ENCODE data around the gene MTA1.

Gene MTA1

DNA sequence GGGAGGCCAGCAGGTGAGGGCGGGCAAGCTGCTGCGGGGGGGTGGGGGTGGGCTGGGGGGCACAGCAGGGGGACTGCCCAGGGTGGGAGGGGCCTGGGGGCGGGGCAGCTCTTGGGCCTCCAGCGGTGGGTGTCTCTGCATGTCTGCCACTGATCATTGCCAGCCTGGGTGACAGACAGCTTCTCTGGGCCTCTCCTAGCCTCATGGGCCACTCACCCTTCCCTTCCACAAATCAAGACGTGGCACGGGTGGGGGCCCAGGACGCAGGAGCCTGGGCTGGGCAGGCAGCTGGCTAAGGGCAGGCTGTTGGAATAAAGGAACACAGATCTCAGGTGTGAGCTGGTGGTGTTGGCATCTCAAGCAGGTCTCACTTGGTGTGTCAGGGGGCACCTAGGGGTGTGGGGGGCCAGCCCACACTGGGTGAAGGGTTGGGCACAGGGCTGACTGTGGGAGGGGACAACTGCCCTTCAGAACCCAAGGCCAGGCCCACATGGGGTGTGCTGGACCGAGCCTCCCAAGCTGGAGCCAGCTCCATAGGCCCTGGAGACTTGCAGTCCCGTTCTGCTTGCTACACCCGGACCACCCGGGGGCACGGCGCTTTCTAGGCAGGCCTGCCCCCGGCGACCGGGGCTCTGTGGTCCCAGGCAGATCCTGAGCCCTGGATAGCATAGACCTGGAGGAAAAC, 74.4 kb downstream of the MTA1 start:
- TF ChIP-seq YY1 (IDR thresholded peaks at IDR 0.05; ENCODE audit: insufficient read depth, insufficient read length), result no peak
- no peak for TF ChIP-seq SUZ12 (IDR thresholded peaks at IDR 0.05; ENCODE audit: extremely low read depth, insufficient read depth, insufficient read length)
- no peak for TF ChIP-seq ZNF274 (IDR thresholded peaks at IDR 0.05; ENCODE audit: low read depth, low read length)
- Histone ChIP-seq H3K9ac (ENCODE audit: insufficient read length, low read depth) (no peak overlapping the region), H3K4me3 (ENCODE audit: insufficient read length, low read depth) (no peak overlapping the region), H3K4me1 (ENCODE audit: insufficient read depth, insufficient read length) (peaks cover 30% of the 10 kb centered on the region), H3K36me3 (ENCODE audit: insufficient read depth, insufficient read length, low read length) (peaks cover 59% of the 10 kb centered on the region), H3K27me3 (ENCODE audit: insufficient read depth, insufficient read length) (no peaks in the 10 kb centered on the region), H3K9me3 (ENCODE audit: insufficient read depth, low read length) (no peaks in the 10 kb centered on the region)
- no peak for DNase-seq (ENCODE audit: low read depth, low spot score)

GRCh38 chr14:105494606-105494929, 74.9 kb downstream of the MTA1 start:
- Histone ChIP-seq H3K9ac (ENCODE audit: insufficient read length, low read depth) (no peak overlapping the region), H3K27me3 (ENCODE audit: insufficient read depth, insufficient read length) (no peaks in the 10 kb centered on the region), H3K9me3 (ENCODE audit: insufficient read depth, low read length) (no peaks in the 10 kb centered on the region), H3K36me3 (ENCODE audit: insufficient read depth, insufficient read length, low read length) (peaks cover 64% of the 10 kb centered on the region), H3K4me3 (ENCODE audit: insufficient read length, low read depth) (no peak overlapping the region), H3K4me1 (ENCODE audit: insufficient read depth, insufficient read length) (peaks cover 30% of the 10 kb centered on the region)
- TF ChIP-seq ZNF274 (IDR thresholded peaks at IDR 0.05; ENCODE audit: low read depth, low read length) (no peak), SUZ12 (IDR thresholded peaks at IDR 0.05; ENCODE audit: extremely low read depth, insufficient read depth, insufficient read length) (no peak), YY1 (IDR thresholded peaks at IDR 0.05; ENCODE audit: insufficient read depth, insufficient read length) (no peak)
- no peak for DNase-seq (ENCODE audit: low read depth, low spot score)

- TF ChIP-seq ZNF274 (IDR thresholded peaks at IDR 0.05; ENCODE audit: low read depth, low read length) (no peak), SUZ12 (IDR thresholded peaks at IDR 0.05; ENCODE audit: extremely low read depth, insufficient read depth, insufficient read length) (no peak)
- H3K9ac ChIP-seq (ENCODE audit: insufficient read length, low read depth), result no peak overlapping the region
- no peaks in the 10 kb centered on the region for H3K9me3 ChIP-seq (ENCODE audit: insufficient read depth, low read length)
- H3K4me3 ChIP-seq (ENCODE audit: insufficient read length, low read depth), result no peak overlapping the region
- no peak for DNase-seq (ENCODE audit: low read depth, low spot score)
- peaks cover 34% of the 10 kb centered on the region for H3K4me1 ChIP-seq (ENCODE audit: insufficient read depth, insufficient read length)
- no peaks in the 10 kb centered on the region for H3K27me3 ChIP-seq (ENCODE audit: insufficient read depth, insufficient read length)
- peaks cover 72% of the 10 kb centered on the region for H3K36me3 ChIP-seq (ENCODE audit: insufficient read depth, insufficient read length, low read length)
Observed at GRCh38 chr14:105495101-105495989, 75.7 kb downstream of the MTA1 start.

- no peaks in the 10 kb centered on the region for H3K27me3 ChIP-seq (ENCODE audit: insufficient read depth, insufficient read length)
- peaks cover 34% of the 10 kb centered on the region for H3K4me1 ChIP-seq (ENCODE audit: insufficient read depth, insufficient read length)
- H3K36me3 ChIP-seq (ENCODE audit: insufficient read depth, insufficient read length, low read length), result peaks cover 75% of the 10 kb centered on the region
- H3K9me3 ChIP-seq (ENCODE audit: insufficient read depth, low read length), result no peaks in the 10 kb centered on the region
- no peak for DNase-seq (ENCODE audit: low read depth, low spot score)
- TF ChIP-seq YY1 (IDR thresholded peaks at IDR 0.05; ENCODE audit: insufficient read depth, insufficient read length) (no peak), ZNF274 (IDR thresholded peaks at IDR 0.05; ENCODE audit: low read depth, low read length) (no peak), SUZ12 (IDR thresholded peaks at IDR 0.05; ENCODE audit: extremely low read depth, insufficient read depth, insufficient read length) (no peak)
- no peak overlapping the region for H3K4me3 ChIP-seq (ENCODE audit: insufficient read length, low read depth)
- no peak overlapping the region for H3K9ac ChIP-seq (ENCODE audit: insufficient read length, low read depth)
Observed at GRCh38 chr14:105495990-105496830, 76.6 kb downstream of the MTA1 start.

DNA sequence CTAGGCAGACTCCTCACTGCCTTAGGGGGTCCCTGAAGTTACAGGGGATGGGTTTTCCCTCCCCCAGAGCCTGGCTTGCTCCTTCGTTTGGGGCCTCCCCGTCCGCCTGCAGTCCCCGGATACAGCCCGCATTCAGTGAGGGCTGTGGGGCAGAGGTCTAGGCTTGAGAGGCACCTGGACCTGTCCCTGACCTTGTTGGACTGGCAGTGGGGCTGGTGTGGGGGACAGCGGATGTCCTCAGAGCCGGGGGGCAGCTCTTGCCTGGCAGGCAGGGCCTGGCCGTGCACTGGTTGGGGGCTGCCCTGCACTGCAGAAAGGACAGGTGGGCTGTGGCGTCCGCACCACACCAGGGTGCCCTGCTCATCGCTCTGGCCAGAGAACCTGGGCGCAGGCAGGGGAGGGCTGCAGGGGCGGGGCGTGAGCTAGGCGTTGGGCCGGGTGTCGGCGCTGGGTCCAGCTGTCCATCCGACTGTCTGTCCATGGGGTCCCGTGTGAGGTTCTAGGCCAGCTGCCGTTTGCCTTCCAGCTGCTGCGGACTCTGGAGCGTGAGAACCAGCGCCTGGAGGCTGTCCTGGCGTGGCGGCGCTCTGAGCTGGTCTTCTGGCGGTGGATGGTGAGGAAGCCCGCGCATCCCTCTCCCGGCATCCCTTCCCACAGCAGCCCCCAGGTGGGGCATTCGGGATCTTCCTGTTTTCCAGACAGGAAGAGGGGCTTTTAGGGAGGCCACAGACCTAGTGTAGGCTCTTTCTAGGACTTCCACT, 77.4 kb downstream of the MTA1 start:
- H3K36me3 ChIP-seq (ENCODE audit: insufficient read depth, insufficient read length, low read length), result peaks cover 71% of the 10 kb centered on the region
- no peak for TF ChIP-seq YY1 (IDR thresholded peaks at IDR 0.05; ENCODE audit: insufficient read depth, insufficient read length)
- TF ChIP-seq SUZ12 (IDR thresholded peaks at IDR 0.05; ENCODE audit: extremely low read depth, insufficient read depth, insufficient read length), result no peak
- no peak for TF ChIP-seq ZNF274 (IDR thresholded peaks at IDR 0.05; ENCODE audit: low read depth, low read length)
- H3K27me3 ChIP-seq (ENCODE audit: insufficient read depth, insufficient read length), result no peaks in the 10 kb centered on the region
- no peaks in the 10 kb centered on the region for H3K9me3 ChIP-seq (ENCODE audit: insufficient read depth, low read length)
- no peak overlapping the region for H3K9ac ChIP-seq (ENCODE audit: insufficient read length, low read depth)
- DNase-seq (ENCODE audit: low read depth, low spot score), result no peak
- H3K4me3 ChIP-seq (ENCODE audit: insufficient read length, low read depth), result no peak overlapping the region
- peaks cover 31% of the 10 kb centered on the region for H3K4me1 ChIP-seq (ENCODE audit: insufficient read depth, insufficient read length)

DNA sequence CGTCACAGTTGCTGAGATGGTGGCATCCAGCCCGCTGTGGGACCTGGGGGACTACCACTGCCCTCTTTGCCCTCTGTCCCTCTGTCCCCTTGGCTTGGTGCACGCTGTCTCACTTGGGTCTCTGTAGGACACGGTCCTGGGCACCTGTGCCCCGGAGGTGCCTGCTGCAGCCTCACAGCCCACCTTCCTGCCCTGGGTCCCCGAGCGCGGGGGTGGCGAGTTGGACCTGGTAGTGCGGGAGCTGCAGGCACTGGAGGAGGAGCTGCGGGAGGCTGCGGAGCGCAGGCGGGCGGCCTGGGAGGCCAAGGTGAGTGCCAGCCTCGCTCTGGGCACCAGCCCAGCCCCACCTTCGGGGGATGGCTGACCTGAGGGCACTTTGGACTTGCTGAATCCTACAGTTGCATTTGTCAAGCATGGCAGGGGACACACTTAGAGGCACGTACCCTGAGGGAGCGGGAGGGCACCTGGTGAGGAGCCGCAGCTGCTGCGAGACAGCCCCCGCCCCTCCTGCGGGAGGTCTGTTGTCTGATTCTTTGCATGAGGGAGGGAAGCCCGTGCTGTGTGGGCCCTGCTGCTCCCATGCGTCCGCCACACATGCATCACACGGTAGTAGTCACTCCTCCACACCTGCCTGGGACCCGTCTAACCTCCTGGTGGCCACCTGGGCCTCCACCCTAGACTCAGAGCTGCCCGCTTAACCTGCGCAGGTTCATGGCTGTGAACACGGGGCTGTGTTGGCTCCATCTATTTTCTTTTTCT, 78.2 kb downstream of the MTA1 start:
- Histone ChIP-seq H3K27me3 (ENCODE audit: insufficient read depth, insufficient read length) (no peaks in the 10 kb centered on the region), H3K9ac (ENCODE audit: insufficient read length, low read depth) (no peak overlapping the region), H3K4me3 (ENCODE audit: insufficient read length, low read depth) (no peak overlapping the region), H3K9me3 (ENCODE audit: insufficient read depth, low read length) (no peaks in the 10 kb centered on the region), H3K36me3 (ENCODE audit: insufficient read depth, insufficient read length, low read length) (peaks cover 63% of the 10 kb centered on the region), H3K4me1 (ENCODE audit: insufficient read depth, insufficient read length) (peaks cover 29% of the 10 kb centered on the region)
- DNase-seq (ENCODE audit: low read depth, low spot score), result no peak
- TF ChIP-seq SUZ12 (IDR thresholded peaks at IDR 0.05; ENCODE audit: extremely low read depth, insufficient read depth, insufficient read length), result no peak
